Endothelial cell of umbilical vein (primary cell): ENCODE results near the gene PLS1. TPM values are rescaled to one million over a fixed set of nuclear protein-coding genes. Genes with fewer than 3 reads are reported as not detected.

Experiments used
- BruUV-seq: library from RNA; stranded (reverse); fragments of 400-500 nt; replicated peaks from 2 replicates; lab custom pipeline; 2021; lab: Mats Ljungman, UMichigan
- CTCF ChIA-PET: fragments of 300-600, 350-600 bp; sonication (Branson Sonifier 250); formaldehyde crosslinking; loops from one replicate; lab custom pipeline; 2021; ENCODE audit warnings: antibody characterized with exemption, inconsistent platforms; lab: Charles Lee
- POLR2A ChIA-PET: fragments of 300-600, 350-600 bp; sonication (Branson Sonifier 250); formaldehyde crosslinking; loops from one replicate; lab custom pipeline; 2021; ENCODE audit warnings: antibody characterized with exemption, inconsistent platforms; lab: Charles Lee
- DNase-seq: peaks from one replicate; pipeline ENCODE4 v3.0.0-alpha.2; 2011; ENCODE audit warnings: low read depth, low spot score
- FAIRE-seq: peaks from 2 replicates; lab custom pipeline; 2011; peaks lifted over from hg19 to GRCh38; lab: Jason Lieb, UNC
- H2AFZ ChIP-seq: 2 replicates; pipeline ENCODE4 v1.6.0; 2012; ENCODE audit warnings: low read depth, low read length, control low read depth, inconsistent platforms
- H3K27ac ChIP-seq: 2 replicates; pipeline ENCODE4 v1.5.1; 2011; ENCODE audit warnings: low read depth, mild to moderate bottlenecking, control low read depth, low read length, moderate library complexity; ENCODE audit not compliant: insufficient read depth
- H3K27me3 ChIP-seq, 2 experiments: 2 replicates each; pipeline versions ENCODE4 v1.6.0 to v1.6.1; 2011; ENCODE audit warnings: low read length in 2 of 2, mixed read lengths in 1 of 2; ENCODE audit not compliant: control insufficient read depth in 2 of 2, insufficient read depth in 2 of 2
- H3K36me3 ChIP-seq, 2 experiments: 2 replicates in 1 of 2; 3 replicates in 1 of 2; pipeline ENCODE4 v1.5.1; 2011; ENCODE audit warnings: low read length in 2 of 2, mild to moderate bottlenecking in 1 of 2, moderate library complexity in 1 of 2; ENCODE audit not compliant: control insufficient read depth in 2 of 2, insufficient read depth in 2 of 2; ENCODE audit errors: extremely low read depth in 1 of 2
- H3K4me1 ChIP-seq: 3 replicates; pipeline ENCODE4 v1.5.1; 2011; ENCODE audit warnings: mild to moderate bottlenecking, low read length; ENCODE audit not compliant: control insufficient read depth, insufficient read depth; ENCODE audit errors: extremely low read depth
- H3K4me2 ChIP-seq: 2 replicates; pipeline ENCODE4 v1.6.1; 2011; ENCODE audit warnings: low read length, control low read depth, mixed read lengths; ENCODE audit not compliant: insufficient read depth
- H3K4me3 ChIP-seq, 3 experiments: fragments of 200-600 bp in 1 of 3; sonication (generic), shearing (Covaris generic) in 1 of 3; replicated peaks in 1 of 3; 2 replicates each; pipeline ENCODE4 v1.5.1; 2011 to 2016; ENCODE audit warnings: control low read depth in 3 of 3, low read length in 3 of 3, mild to moderate bottlenecking in 2 of 3, inconsistent platforms in 1 of 3, low read depth in 1 of 3, moderate library complexity in 1 of 3; ENCODE audit not compliant: insufficient read depth in 1 of 3
- H3K79me2 ChIP-seq: 2 replicates; pipeline ENCODE4 v1.6.0; 2012; ENCODE audit warnings: low read length, inconsistent platforms; ENCODE audit not compliant: control insufficient read depth, insufficient read depth
- H3K9ac ChIP-seq: replicated peaks from 2 replicates; pipeline ENCODE3; 2011; ENCODE audit warnings: low read length, control low read depth; ENCODE audit not compliant: insufficient read depth; ENCODE audit errors: extremely low read depth
- H3K9me1 ChIP-seq: replicated peaks from 3 replicates; pipeline ENCODE4 v1.6.0; 2011; ENCODE audit warnings: mild to moderate bottlenecking, low read length; ENCODE audit not compliant: control insufficient read depth, insufficient read depth; ENCODE audit errors: extremely low read depth
- H3K9me3 ChIP-seq: replicated peaks from 2 replicates; pipeline ENCODE4 v1.5.1; 2012; ENCODE audit warnings: low read length, inconsistent platforms; ENCODE audit not compliant: control insufficient read depth, insufficient read depth
- H4K20me1 ChIP-seq: replicated peaks from 2 replicates; pipeline ENCODE3; 2011; ENCODE audit warnings: mild to moderate bottlenecking, low read length; ENCODE audit not compliant: control insufficient read depth, insufficient read depth; ENCODE audit errors: extremely low read depth
- EZH2 ChIP-seq: IDR thresholded peaks from 2 replicates; pipeline ENCODE4 v1.6.1; 2012; ENCODE audit warnings: borderline replicate concordance, low read depth, mild to moderate bottlenecking, moderate library complexity, low read length, inconsistent platforms; ENCODE audit not compliant: severe bottlenecking
- FOS ChIP-seq: IDR thresholded peaks from 2 replicates; pipeline ENCODE4 v1.6.1; 2011; ENCODE audit warnings: mild to moderate bottlenecking, low read length, moderate library complexity, borderline replicate concordance; ENCODE audit not compliant: insufficient read depth
- GATA2 ChIP-seq: IDR thresholded peaks from 2 replicates; pipeline ENCODE4 v1.7.0; 2011; ENCODE audit warnings: low read depth, mild to moderate bottlenecking, moderate library complexity, mixed read lengths, low read length; ENCODE audit not compliant: insufficient read length, insufficient read depth
- JUN ChIP-seq: IDR thresholded peaks from 2 replicates; pipeline ENCODE4 v1.6.1; 2011; ENCODE audit warnings: borderline replicate concordance, low read depth; ENCODE audit not compliant: insufficient read length, insufficient read depth
- MYC ChIP-seq: IDR thresholded peaks from one replicate; pipeline ENCODE4 v1.6.1; 2011; ENCODE audit warnings: mild to moderate bottlenecking, low read depth, low read length
- POLR2A ChIP-seq: IDR thresholded peaks from 2 replicates; pipeline ENCODE4 v1.6.1; 2012; ENCODE audit warnings: low read depth, mild to moderate bottlenecking, control low read depth, low read length
- POLR2AphosphoS5 ChIP-seq: IDR thresholded peaks from 2 replicates; pipeline ENCODE4 v1.6.1; 2012; ENCODE audit warnings: low read depth, mild to moderate bottlenecking, control low read depth, low read length, moderate library complexity; ENCODE audit not compliant: insufficient read depth
- dilution Hi-C: fragments of 300-500 bp; cut with MboI; formaldehyde crosslinking; loops from one replicate; pipeline ENCODE4 v1.15.0; 2019; ENCODE audit warnings: low sequenced_read_pairs; ENCODE audit not compliant: extremely low pct_ligation_motif_present
- intact Hi-C: fragments of 100-400 bp; cut with micrococcal nuclease; formaldehyde crosslinking; loops from one replicate; pipeline ENCODE4 v1.10.0; 2022
- polyA plus RNA-seq, 4 experiments: library from polyadenylated mRNA; depleted of rRNA in 3 of 4; stranded (reverse) in 3 of 4; unstranded in 1 of 4; fragments of >200 nt; gene quantifications; 2 replicates each; pipeline versions ENCODE4 v1.2.1 to v1.2.3, GENCODE V29; 2011 to 2012; ENCODE audit warnings: missing spikeins in 1 of 4
- total RNA-seq: library from RNA; stranded (reverse); gene quantifications from 2 replicates; pipeline ENCODE4 v1.2.3, GENCODE V29; 2021
- TF ChIP-seq, protein P1 (sequence below), 2 donors: IDR thresholded peaks; 1 replicate in 1 of 2; 2 replicates in 1 of 2; pipeline ENCODE4 v1.5.1; 2011; ENCODE audit warnings: low read length in 2 of 2, mild to moderate bottlenecking in 2 of 2, moderate library complexity in 2 of 2, control low read depth in 1 of 2, inconsistent platforms in 1 of 2, low read depth in 1 of 2; ENCODE audit not compliant: insufficient read depth in 1 of 2; ENCODE audit errors: extremely low read depth in 1 of 2
- TF ChIP-seq, protein P2 (sequence below): IDR thresholded peaks from 2 replicates; pipeline ENCODE4 v1.6.1; 2011; ENCODE audit not compliant: insufficient read depth, insufficient read length

The PLS1 gene
- total and polyA plus RNA-seq, 2 donors (not counting 3 experiments of a cell fraction or from before 2014, with no cell fraction given) = 0.59 to 1.3 TPM

DNA sequence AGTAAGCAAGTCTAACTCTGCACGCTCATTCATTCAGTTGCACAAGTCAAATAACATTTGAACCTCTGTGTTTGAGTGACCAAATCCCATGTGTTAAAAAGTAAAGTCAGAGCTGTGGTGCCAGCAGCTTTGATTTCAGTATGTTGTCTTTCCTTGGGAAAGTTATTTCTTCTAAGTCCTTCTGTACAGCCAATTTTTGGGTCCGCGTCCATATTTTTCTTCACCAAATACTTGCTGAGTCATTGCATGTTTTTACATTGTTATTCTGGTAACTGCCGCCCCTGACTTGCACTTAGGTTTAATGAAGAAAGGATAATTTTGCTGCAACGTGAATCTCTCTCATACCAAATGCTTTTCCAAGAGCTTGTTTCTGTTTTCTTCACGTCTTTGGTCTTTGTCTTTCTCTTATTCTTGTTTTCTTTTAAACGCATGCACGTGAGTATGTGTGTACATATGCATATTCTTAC, 56.7 kb downstream of the PLS1 start:
- CTCF ChIA-PET = no interaction called here
- POLR2A ChIA-PET = no interaction called here

More for the DNA sequence above, 56.7 kb downstream of the PLS1 start:
- Histone ChIP-seq H3K4me2 (no peak overlapping the region), H3K36me3 (no peaks in the 10 kb centered on the region), H4K20me1 (no peaks in the 10 kb centered on the region), H3K4me3 (no peak overlapping the region), H3K9ac (no peak overlapping the region), H2AFZ (no peak overlapping the region), H3K79me2 (no peaks in the 10 kb centered on the region), H3K9me1 (no peaks in the 10 kb centered on the region), H3K4me1 (no peaks in the 10 kb centered on the region), H3K27me3 (peaks cover 0 to 2% of the 10 kb centered on the region in 2 experiments), H3K27ac (no peak overlapping the region), H3K9me3 (no peaks in the 10 kb centered on the region)
- BruUV-seq = no TSS peak
- TF ChIP-seq FOS = no peak
- no peak for TF ChIP-seq GATA2
- TF ChIP-seq POLR2A = no peak
- TF ChIP-seq, protein P1, sequence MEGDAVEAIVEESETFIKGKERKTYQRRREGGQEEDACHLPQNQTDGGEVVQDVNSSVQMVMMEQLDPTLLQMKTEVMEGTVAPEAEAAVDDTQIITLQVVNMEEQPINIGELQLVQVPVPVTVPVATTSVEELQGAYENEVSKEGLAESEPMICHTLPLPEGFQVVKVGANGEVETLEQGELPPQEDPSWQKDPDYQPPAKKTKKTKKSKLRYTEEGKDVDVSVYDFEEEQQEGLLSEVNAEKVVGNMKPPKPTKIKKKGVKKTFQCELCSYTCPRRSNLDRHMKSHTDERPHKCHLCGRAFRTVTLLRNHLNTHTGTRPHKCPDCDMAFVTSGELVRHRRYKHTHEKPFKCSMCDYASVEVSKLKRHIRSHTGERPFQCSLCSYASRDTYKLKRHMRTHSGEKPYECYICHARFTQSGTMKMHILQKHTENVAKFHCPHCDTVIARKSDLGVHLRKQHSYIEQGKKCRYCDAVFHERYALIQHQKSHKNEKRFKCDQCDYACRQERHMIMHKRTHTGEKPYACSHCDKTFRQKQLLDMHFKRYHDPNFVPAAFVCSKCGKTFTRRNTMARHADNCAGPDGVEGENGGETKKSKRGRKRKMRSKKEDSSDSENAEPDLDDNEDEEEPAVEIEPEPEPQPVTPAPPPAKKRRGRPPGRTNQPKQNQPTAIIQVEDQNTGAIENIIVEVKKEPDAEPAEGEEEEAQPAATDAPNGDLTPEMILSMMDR (IDR thresholded peaks at IDR 0.05; ENCODE audit: extremely low read depth in 1 of 2, insufficient read depth in 1 of 2, low read depth in 1 of 2, low read length in 2 of 2) = no peak
- TF ChIP-seq POLR2AphosphoS5 = no peak
- no peak for TF ChIP-seq JUN
- TF ChIP-seq EZH2 = no peak
- TF ChIP-seq MYC = no peak
- TF ChIP-seq, protein P2, sequence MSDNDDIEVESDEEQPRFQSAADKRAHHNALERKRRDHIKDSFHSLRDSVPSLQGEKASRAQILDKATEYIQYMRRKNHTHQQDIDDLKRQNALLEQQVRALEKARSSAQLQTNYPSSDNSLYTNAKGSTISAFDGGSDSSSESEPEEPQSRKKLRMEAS = no peak
- DNase-seq (no peak), FAIRE-seq (no peak)
- dilution Hi-C loops (no loop called here), intact Hi-C loops (no loop called here)
